Suprapubic skin (tissue), 4 donors: ENCODE data around the gene FOXO6. TPM values are rescaled to one million over a fixed set of nuclear protein-coding genes. Genes with fewer than 3 reads are reported as not detected.

Experiments used
- DNase-seq, 2 donors: peaks; one replicate each; pipeline ENCODE4 v3.0.0-alpha.2; 2019; ENCODE audit warnings: low spot score in 2 of 2
- H3K27ac ChIP-seq: fragments of 200-600 bp; sonication (generic); one replicate; pipeline ENCODE4 v1.5.1; 2019
- H3K27me3 ChIP-seq: fragments of 200-600 bp; sonication (generic); one replicate; pipeline ENCODE4 v1.5.1; 2019
- H3K36me3 ChIP-seq: fragments of 200-600 bp; sonication (generic); one replicate; pipeline ENCODE4 v1.5.1; 2019
- H3K4me1 ChIP-seq: fragments of 200-600 bp; sonication (generic); one replicate; pipeline ENCODE4 v1.5.1; 2019
- H3K4me3 ChIP-seq: fragments of 200-600 bp; sonication (generic); one replicate; pipeline ENCODE4 v1.5.1; 2019; ENCODE audit warnings: mild to moderate bottlenecking
- H3K9me3 ChIP-seq: fragments of 200-600 bp; sonication (generic); one replicate; pipeline ENCODE4 v1.5.1; 2019
- EP300 ChIP-seq: sonication (generic); formaldehyde crosslinking; IDR thresholded peaks from one replicate; pipeline ENCODE4 v1.6.1; 2017; ENCODE audit warnings: antibody characterized with exemption
- POLR2A ChIP-seq, 2 donors: fragments of 450-650 bp; IDR thresholded peaks; one replicate each; pipeline ENCODE4 v1.6.1; 2017; ENCODE audit warnings: antibody characterized with exemption in 2 of 2, mild to moderate bottlenecking in 2 of 2, moderate library complexity in 2 of 2
- POLR2AphosphoS5 ChIP-seq, 3 donors: sonication (generic); formaldehyde crosslinking; IDR thresholded peaks; one replicate each; pipeline ENCODE4 v1.6.1; 2017; ENCODE audit warnings: antibody characterized with exemption in 3 of 3
- WGBS: methylation state at CpG from one replicate; pipeline ENCODE4 v1.1.5; 2018; 5-methylcytosine and 5-hydroxymethylcytosine counted together
- total RNA-seq, 4 donors: library from RNA; depleted of rRNA; stranded (reverse); fragments of >200 nt; gene quantifications; one replicate each; pipeline ENCODE4 v1.1.0, GENCODE V29; 2016
- TF ChIP-seq, protein P1 (sequence below), 2 donors: fragments of 200-600 bp in 1 of 2; fragments of 450-650 bp in 1 of 2; sonication (generic) in 1 of 2; IDR thresholded peaks; one replicate each; pipeline ENCODE4 v1.5.1; 2016 to 2019; ENCODE audit warnings: antibody characterized with exemption in 2 of 2, mild to moderate bottlenecking in 1 of 2, moderate library complexity in 1 of 2

Gene FOXO6
- total RNA-seq, 4 donors from 2014 or later: 1.4 to 2.8 (median 1.6) TPM

DNA sequence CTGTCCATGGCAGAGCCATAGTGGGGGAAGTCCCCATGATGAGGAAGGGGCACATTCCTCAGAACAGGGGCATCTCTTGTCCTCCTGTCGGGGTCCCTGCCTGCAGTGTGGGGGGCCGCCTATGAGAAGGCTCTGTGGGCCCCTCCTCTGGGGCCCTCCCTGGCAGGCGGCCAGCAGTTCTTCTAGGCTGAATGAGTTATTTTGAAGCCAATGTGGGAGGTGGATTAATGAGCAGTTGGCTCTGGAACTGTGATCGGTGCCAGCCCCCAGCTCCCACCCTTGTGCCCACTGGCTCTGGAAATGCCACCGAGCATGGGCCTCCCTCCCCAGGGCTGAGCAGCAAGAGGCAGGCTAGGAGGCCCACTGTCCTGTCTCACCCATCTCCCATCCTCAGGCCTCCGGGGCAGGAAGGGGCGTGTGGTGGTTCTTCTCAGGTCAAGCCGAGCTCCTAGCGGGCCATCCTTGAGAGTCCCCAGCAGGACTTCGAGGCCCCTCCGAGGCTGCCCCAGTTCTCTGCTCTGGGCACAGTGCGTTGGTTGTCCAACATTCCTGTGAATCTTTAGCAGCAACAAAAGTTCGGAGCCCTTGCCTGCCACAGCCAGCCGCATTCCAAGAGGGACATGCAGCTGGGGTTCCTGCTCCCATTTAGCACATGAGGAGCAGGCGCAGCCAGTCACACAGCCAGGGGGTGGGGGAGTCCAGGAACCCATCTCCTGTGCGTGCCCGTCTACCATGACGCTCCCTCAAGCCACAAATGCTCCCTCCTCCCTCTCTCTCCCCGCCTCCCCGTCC, 66.1 kb downstream of the FOXO6 start:
- no peak for TF ChIP-seq POLR2A (IDR thresholded peaks at IDR 0.05)
- no peak for TF ChIP-seq EP300
- TF ChIP-seq, protein P1, sequence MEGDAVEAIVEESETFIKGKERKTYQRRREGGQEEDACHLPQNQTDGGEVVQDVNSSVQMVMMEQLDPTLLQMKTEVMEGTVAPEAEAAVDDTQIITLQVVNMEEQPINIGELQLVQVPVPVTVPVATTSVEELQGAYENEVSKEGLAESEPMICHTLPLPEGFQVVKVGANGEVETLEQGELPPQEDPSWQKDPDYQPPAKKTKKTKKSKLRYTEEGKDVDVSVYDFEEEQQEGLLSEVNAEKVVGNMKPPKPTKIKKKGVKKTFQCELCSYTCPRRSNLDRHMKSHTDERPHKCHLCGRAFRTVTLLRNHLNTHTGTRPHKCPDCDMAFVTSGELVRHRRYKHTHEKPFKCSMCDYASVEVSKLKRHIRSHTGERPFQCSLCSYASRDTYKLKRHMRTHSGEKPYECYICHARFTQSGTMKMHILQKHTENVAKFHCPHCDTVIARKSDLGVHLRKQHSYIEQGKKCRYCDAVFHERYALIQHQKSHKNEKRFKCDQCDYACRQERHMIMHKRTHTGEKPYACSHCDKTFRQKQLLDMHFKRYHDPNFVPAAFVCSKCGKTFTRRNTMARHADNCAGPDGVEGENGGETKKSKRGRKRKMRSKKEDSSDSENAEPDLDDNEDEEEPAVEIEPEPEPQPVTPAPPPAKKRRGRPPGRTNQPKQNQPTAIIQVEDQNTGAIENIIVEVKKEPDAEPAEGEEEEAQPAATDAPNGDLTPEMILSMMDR (IDR thresholded peaks at IDR 0.05): no peak
- TF ChIP-seq POLR2AphosphoS5 (IDR thresholded peaks at IDR 0.05): no peak
- Histone ChIP-seq H3K36me3 (no peaks in the 10 kb centered on the region), H3K4me1 (peaks cover 8% of the 10 kb centered on the region), H3K4me3 (no peak overlapping the region), H3K27ac (no peak overlapping the region), H3K27me3 (no peaks in the 10 kb centered on the region), H3K9me3 (no peaks in the 10 kb centered on the region)
- WGBS: 89% methylated on average over 9 of the region's 20 CpGs
- no peak for DNase-seq

GRCh38 chr1:41427916-41428737, 66.9 kb downstream of the FOXO6 start:
- TF ChIP-seq EP300: no peak
- TF ChIP-seq, protein P1 (IDR thresholded peaks at IDR 0.05): no peak
- TF ChIP-seq POLR2AphosphoS5 (IDR thresholded peaks at IDR 0.05): no peak
- no peak for TF ChIP-seq POLR2A (IDR thresholded peaks at IDR 0.05)
- Histone ChIP-seq H3K4me1 (peaks cover 16% of the 10 kb centered on the region), H3K27me3 (no peaks in the 10 kb centered on the region), H3K9me3 (no peaks in the 10 kb centered on the region), H3K27ac (no peak overlapping the region), H3K4me3 (no peak overlapping the region), H3K36me3 (no peaks in the 10 kb centered on the region)
- no peak for DNase-seq
- 87% methylated on average over 10 of the region's 11 CpGs for WGBS

DNA sequence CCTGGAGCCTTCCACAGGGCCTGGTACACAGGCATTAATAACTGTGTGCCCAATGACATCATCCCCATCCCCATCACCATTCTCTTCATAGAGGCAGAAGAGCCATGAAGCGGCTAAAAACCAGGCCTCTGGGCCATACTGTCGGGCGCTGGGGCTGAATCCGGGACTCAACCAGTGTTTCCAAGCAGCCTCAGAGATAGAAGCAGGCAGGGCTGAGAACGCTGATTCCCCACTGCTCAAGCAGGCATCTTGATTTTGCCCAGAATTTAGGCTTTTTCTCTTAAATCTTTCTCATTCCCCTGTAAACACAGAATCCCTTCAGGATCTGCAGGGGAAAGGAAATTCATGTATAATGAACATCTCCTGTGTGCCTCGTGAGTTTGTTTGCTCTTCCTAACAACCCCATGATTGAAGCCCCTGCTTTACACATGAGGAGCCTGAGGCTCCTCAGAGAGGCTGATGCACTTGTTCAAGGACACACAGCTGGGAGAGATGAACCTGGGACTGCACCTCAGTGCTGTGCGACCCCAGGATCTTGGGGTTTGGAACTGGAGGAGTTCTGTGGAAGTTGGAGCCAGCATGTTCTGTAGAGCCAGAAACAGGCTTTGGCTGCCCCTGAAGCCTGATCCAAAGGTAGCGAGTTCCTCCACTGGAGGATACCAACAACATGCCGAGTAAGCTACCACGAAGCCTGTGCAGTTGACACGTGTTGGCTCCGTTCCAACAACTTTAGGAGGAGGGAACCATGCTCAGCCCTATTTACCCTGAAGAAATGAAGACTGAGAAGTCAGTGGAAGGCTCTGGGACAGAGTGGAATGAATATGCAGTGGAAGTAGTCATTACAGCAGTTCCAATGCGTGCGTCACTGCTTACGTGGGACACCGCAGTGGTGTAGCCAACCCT, 67.8 kb downstream of the FOXO6 start:
- TF ChIP-seq POLR2A (IDR thresholded peaks at IDR 0.05): no peak
- TF ChIP-seq EP300: no peak
- TF ChIP-seq, protein P1 (IDR thresholded peaks at IDR 0.05): no peak
- no peak for TF ChIP-seq POLR2AphosphoS5 (IDR thresholded peaks at IDR 0.05)
- Histone ChIP-seq H3K27me3 (no peaks in the 10 kb centered on the region), H3K27ac (no peak overlapping the region), H3K4me1 (peaks cover 22% of the 10 kb centered on the region), H3K9me3 (no peaks in the 10 kb centered on the region), H3K4me3 (no peak overlapping the region), H3K36me3 (no peaks in the 10 kb centered on the region)
- 71% methylated on average over 14 of the region's 16 CpGs for WGBS
- DNase-seq: no peak

DNA sequence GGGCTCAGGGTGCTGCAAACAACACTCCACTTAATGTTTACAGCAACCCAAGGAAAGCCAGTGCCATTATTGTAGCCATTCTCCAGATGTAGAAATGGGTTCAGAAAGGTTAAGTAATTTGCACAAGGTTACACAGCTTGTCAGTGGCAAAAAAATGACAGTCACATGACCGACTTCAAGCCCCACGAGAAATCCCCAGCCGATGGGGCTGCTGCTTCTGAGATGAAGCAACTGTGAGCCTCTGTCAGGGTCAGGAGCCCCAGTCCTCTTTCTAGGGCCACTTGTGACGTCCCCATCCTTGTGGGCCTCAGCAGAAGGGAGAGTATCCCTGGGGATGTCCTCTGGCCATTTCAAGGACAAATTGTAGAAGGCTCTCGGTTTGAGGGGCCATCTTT, 68.4 kb downstream of the FOXO6 start:
- 68% methylated on average over 5 of the region's 5 CpGs for WGBS
- H3K9me3 ChIP-seq: no peaks in the 10 kb centered on the region
- TF ChIP-seq, protein P1 (IDR thresholded peaks at IDR 0.05): no peak
- TF ChIP-seq POLR2AphosphoS5 (IDR thresholded peaks at IDR 0.05) (no peak), EP300 (no peak), POLR2A (IDR thresholded peaks at IDR 0.05) (no peak)

More for the DNA sequence above, 68.4 kb downstream of the FOXO6 start:
- no peak for DNase-seq
- Histone ChIP-seq H3K4me1 (peaks cover 22% of the 10 kb centered on the region), H3K4me3 (no peak overlapping the region), H3K27ac (no peak overlapping the region), H3K36me3 (no peaks in the 10 kb centered on the region), H3K27me3 (no peaks in the 10 kb centered on the region)
